Neural cell (in vitro differentiated cells): ENCODE data around the gene LZTR1. TPM values are rescaled to one million over a fixed set of nuclear protein-coding genes. Genes with fewer than 3 reads are reported as not detected.
A peak's percentile ranks its signal among the peaks of the same experiment; 100 is the strongest.

Experiments
- H2AFZ ChIP-seq: fragments of 200-600, 300-800 bp; sonication (generic), shearing (Covaris generic); 2 replicates; pipeline ENCODE4 v1.6.0; 2014; ENCODE audit warnings: low read depth, mild to moderate bottlenecking, antibody characterized with exemption, low read length, moderate library complexity
- H3F3A ChIP-seq: fragments of 200-600 bp; shearing (Covaris generic); 2 replicates; pipeline ENCODE4 v1.6.1; 2016; ENCODE audit warnings: mild to moderate bottlenecking, moderate library complexity, mixed read lengths, antibody characterized with exemption, low read length; ENCODE audit not compliant: insufficient read depth, poor library complexity, severe bottlenecking
- H3K27ac ChIP-seq: fragments of 200-600, 300-800 bp; sonication (generic), shearing (Covaris generic); 2 replicates; pipeline ENCODE4 v1.5.1; 2014; ENCODE audit warnings: mild to moderate bottlenecking, low read length, moderate library complexity
- H3K27me3 ChIP-seq: fragments of 300-800, 200-600 bp; sonication (generic), shearing (Covaris generic); 2 replicates; pipeline ENCODE4 v1.6.0; 2014; ENCODE audit warnings: mild to moderate bottlenecking, low read depth, low read length, moderate library complexity; ENCODE audit not compliant: insufficient read depth
- H3K36me3 ChIP-seq: fragments of 300-800, 200-600 bp; sonication (generic), shearing (Covaris generic); 2 replicates; pipeline ENCODE4 v1.5.1; 2014; ENCODE audit warnings: mild to moderate bottlenecking, antibody characterized with exemption, low read length, moderate library complexity; ENCODE audit not compliant: insufficient read depth
- H3K4me2 ChIP-seq: fragments of 300-800, 200-600 bp; sonication (generic), shearing (Covaris generic); 2 replicates; pipeline ENCODE4 v1.6.0; 2014; ENCODE audit warnings: mild to moderate bottlenecking, low read length
- H3K4me3 ChIP-seq: fragments of 300-800, 200-600 bp; sonication (generic), shearing (Covaris generic); 2 replicates; pipeline ENCODE4 v1.5.1; 2014; ENCODE audit warnings: mild to moderate bottlenecking, low read length, moderate library complexity
- H3K79me2 ChIP-seq: fragments of 200-600 bp; shearing (Covaris generic); replicated peaks from 2 replicates; pipeline ENCODE4 v1.6.0; 2014; ENCODE audit warnings: mild to moderate bottlenecking, low read length, moderate library complexity; ENCODE audit not compliant: insufficient read depth
- H3K9ac ChIP-seq: fragments of 300-800, 200-600 bp; sonication (generic), shearing (Covaris generic); 2 replicates; pipeline ENCODE4 v1.6.1; 2016; ENCODE audit warnings: mild to moderate bottlenecking, low read length, mixed read lengths
- H3K9me2 ChIP-seq: fragments of 200-600 bp; shearing (Covaris generic); 2 replicates; pipeline ENCODE4 v1.6.1; 2016; ENCODE audit warnings: mild to moderate bottlenecking, low read length, mixed read lengths; ENCODE audit not compliant: insufficient read depth
- H3K9me3 ChIP-seq: fragments of 200-600, 300-800 bp; sonication (generic), shearing (Covaris generic); 2 replicates; pipeline ENCODE4 v1.6.1; 2016; ENCODE audit warnings: mild to moderate bottlenecking, mixed run types, low read length, moderate library complexity, mixed read lengths
- H4K20me1 ChIP-seq: fragments of 200-600 bp; shearing (Covaris generic); 2 replicates; pipeline ENCODE4 v1.6.1; 2016; ENCODE audit warnings: mild to moderate bottlenecking, mixed run types; ENCODE audit not compliant: insufficient read depth
- CTCF ChIP-seq: fragments of 450-650 bp; IDR thresholded peaks from 2 replicates; pipeline ENCODE4 v1.5.1; 2014; ENCODE audit warnings: antibody characterized with exemption, mild to moderate bottlenecking, moderate library complexity; ENCODE audit not compliant: poor library complexity, severe bottlenecking
- EP300 ChIP-seq: fragments of 450-650 bp; conservative IDR thresholded peaks from 2 replicates; pipeline ENCODE4 v1.6.1; 2014; ENCODE audit warnings: antibody characterized with exemption, mild to moderate bottlenecking, moderate library complexity; ENCODE audit not compliant: poor library complexity, severe bottlenecking
- EZH2 ChIP-seq: fragments of 200-600, 300-800 bp; shearing (Covaris generic), sonication (generic); IDR thresholded peaks from 2 replicates; pipeline ENCODE4 v1.6.1; 2014; ENCODE audit warnings: antibody characterized with exemption, low read length, borderline replicate concordance, mild to moderate bottlenecking; ENCODE audit not compliant: insufficient read depth, poor library complexity, severe bottlenecking
- MXI1 ChIP-seq: fragments of 450-650 bp; conservative IDR thresholded peaks from 2 replicates; pipeline ENCODE4 v1.6.1; 2014; ENCODE audit warnings: antibody characterized with exemption, mild to moderate bottlenecking; ENCODE audit not compliant: poor library complexity, severe bottlenecking
- POLR2AphosphoS5 ChIP-seq: IDR thresholded peaks from 2 replicates; pipeline ENCODE4 v1.6.1; 2012
- RAD21 ChIP-seq: fragments of 450-650 bp; conservative IDR thresholded peaks from 2 replicates; pipeline ENCODE4 v1.6.1; 2014; ENCODE audit warnings: antibody characterized with exemption, mild to moderate bottlenecking, moderate library complexity
- SMC3 ChIP-seq: fragments of 450-650 bp; conservative IDR thresholded peaks from 2 replicates; pipeline ENCODE4 v1.6.1; 2014; ENCODE audit warnings: antibody characterized with exemption, mild to moderate bottlenecking, moderate library complexity; ENCODE audit not compliant: poor library complexity
- TAF1 ChIP-seq: IDR thresholded peaks from 2 replicates; pipeline ENCODE4 v1.6.1; 2012; ENCODE audit warnings: low read depth
- polyA plus RNA-seq: library from polyadenylated mRNA; depleted of rRNA; stranded (reverse); fragments of >200 nt; gene quantifications from 2 replicates; pipeline ENCODE4 v1.2.3, GENCODE V29; 2014
- TF ChIP-seq, protein P1 (sequence below): IDR thresholded peaks from 2 replicates; pipeline ENCODE4 v1.6.1; 2012; ENCODE audit warnings: borderline replicate concordance

The LZTR1 gene
- polyA plus RNA-seq, 1 donor from 2014 or later: 114 TPM

- H4K20me1 ChIP-seq: no peaks in the 10 kb centered on the region
- H3K27me3 ChIP-seq: peaks cover 20% of the 10 kb centered on the region
- H3K27ac ChIP-seq: no peak overlapping the region
- peak overlapping the region; percentile 37 for H3K4me3 ChIP-seq
- no peak for TF ChIP-seq POLR2AphosphoS5
- no peak for TF ChIP-seq TAF1
- TF ChIP-seq SMC3: no peak
- no peak for TF ChIP-seq CTCF
- no peak for TF ChIP-seq MXI1
- TF ChIP-seq, protein P1, sequence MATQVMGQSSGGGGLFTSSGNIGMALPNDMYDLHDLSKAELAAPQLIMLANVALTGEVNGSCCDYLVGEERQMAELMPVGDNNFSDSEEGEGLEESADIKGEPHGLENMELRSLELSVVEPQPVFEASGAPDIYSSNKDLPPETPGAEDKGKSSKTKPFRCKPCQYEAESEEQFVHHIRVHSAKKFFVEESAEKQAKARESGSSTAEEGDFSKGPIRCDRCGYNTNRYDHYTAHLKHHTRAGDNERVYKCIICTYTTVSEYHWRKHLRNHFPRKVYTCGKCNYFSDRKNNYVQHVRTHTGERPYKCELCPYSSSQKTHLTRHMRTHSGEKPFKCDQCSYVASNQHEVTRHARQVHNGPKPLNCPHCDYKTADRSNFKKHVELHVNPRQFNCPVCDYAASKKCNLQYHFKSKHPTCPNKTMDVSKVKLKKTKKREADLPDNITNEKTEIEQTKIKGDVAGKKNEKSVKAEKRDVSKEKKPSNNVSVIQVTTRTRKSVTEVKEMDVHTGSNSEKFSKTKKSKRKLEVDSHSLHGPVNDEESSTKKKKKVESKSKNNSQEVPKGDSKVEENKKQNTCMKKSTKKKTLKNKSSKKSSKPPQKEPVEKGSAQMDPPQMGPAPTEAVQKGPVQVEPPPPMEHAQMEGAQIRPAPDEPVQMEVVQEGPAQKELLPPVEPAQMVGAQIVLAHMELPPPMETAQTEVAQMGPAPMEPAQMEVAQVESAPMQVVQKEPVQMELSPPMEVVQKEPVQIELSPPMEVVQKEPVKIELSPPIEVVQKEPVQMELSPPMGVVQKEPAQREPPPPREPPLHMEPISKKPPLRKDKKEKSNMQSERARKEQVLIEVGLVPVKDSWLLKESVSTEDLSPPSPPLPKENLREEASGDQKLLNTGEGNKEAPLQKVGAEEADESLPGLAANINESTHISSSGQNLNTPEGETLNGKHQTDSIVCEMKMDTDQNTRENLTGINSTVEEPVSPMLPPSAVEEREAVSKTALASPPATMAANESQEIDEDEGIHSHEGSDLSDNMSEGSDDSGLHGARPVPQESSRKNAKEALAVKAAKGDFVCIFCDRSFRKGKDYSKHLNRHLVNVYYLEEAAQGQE: no peak
- H3F3A ChIP-seq: no peaks in the 10 kb centered on the region
- H3K4me2 ChIP-seq: no peak overlapping the region
- no peaks in the 10 kb centered on the region for H3K9me3 ChIP-seq
- no peaks in the 10 kb centered on the region for H3K36me3 ChIP-seq
- no peaks in the 10 kb centered on the region for H3K79me2 ChIP-seq
- H3K9me2 ChIP-seq: no peaks in the 10 kb centered on the region
- no peak overlapping the region for H2AFZ ChIP-seq
- H3K9ac ChIP-seq: no peak overlapping the region
Measured at GRCh38 chr22:20964090-20964798, 17.9 kb upstream of the LZTR1 start.

GRCh38 chr22:20964799-20965103 is 17.3 kb upstream of the LZTR1 start:
- peak overlapping the region; percentile 37 for H3K4me3 ChIP-seq
- H3K9ac ChIP-seq: no peak overlapping the region
- H3K4me2 ChIP-seq: no peak overlapping the region
- no peak overlapping the region for H3K27ac ChIP-seq
- no peaks in the 10 kb centered on the region for H3K79me2 ChIP-seq
- no peaks in the 10 kb centered on the region for H3K9me2 ChIP-seq
- no peak overlapping the region for H2AFZ ChIP-seq
- peaks cover 20% of the 10 kb centered on the region for H3K27me3 ChIP-seq
- no peaks in the 10 kb centered on the region for H3K9me3 ChIP-seq
- H4K20me1 ChIP-seq: no peaks in the 10 kb centered on the region
- TF ChIP-seq EP300 (no peak), SMC3 (no peak), EZH2 (no peak), MXI1 (no peak), TAF1 (no peak), POLR2AphosphoS5 (no peak), RAD21 (no peak), CTCF (no peak)
- TF ChIP-seq, protein P1: no peak
- no peaks in the 10 kb centered on the region for H3F3A ChIP-seq
- no peaks in the 10 kb centered on the region for H3K36me3 ChIP-seq
